NCI-H2029 treated with DMSO at 0.1 percent for 48 hours (cell line): ENCODE results near the gene TSPAN9.

ENCODE experiments used
- DNase-seq: peaks from one replicate; lab custom pipeline; 2025; lab: John Stamatoyannopoulos, UW

The TSPAN9 gene

GRCh38 chr12:3275171-3276041, 198.2 kb downstream of the TSPAN9 start:
- DNase-seq: peak; percentile 11

- no peak for DNase-seq
Observed at GRCh38 chr12:3276226-3276625, 199.0 kb downstream of the TSPAN9 start.

GRCh38 chr12:3277306-3277943, 200.2 kb downstream of the TSPAN9 start:
- DNase-seq: no peak

- DNase-seq: no peak
Observed at GRCh38 chr12:3278681-3279414, 201.7 kb downstream of the TSPAN9 start.

- no peak for DNase-seq
Observed at GRCh38 chr12:3279415-3279780, 202.2 kb downstream of the TSPAN9 start.

GRCh38 chr12:3279832-3280231, 202.7 kb downstream of the TSPAN9 start:
- no peak for DNase-seq

- no peak for DNase-seq
Observed at GRCh38 chr12:3280967-3281366, 203.8 kb downstream of the TSPAN9 start.

GRCh38 chr12:3281588-3282383, 204.6 kb downstream of the TSPAN9 start:
- DNase-seq: no peak

GRCh38 chr12:3282384-3282670, 205.1 kb downstream of the TSPAN9 start:
- DNase-seq: no peak

- no peak for DNase-seq
Observed at GRCh38 chr12:3283137-3283680, 206.0 kb downstream of the TSPAN9 start.

GRCh38 chr12:3284405-3284804, 207.2 kb downstream of the TSPAN9 start:
- DNase-seq: no peak

- no peak for DNase-seq
Observed at GRCh38 chr12:3285570-3285969, 208.4 kb downstream of the TSPAN9 start.

- no peak for DNase-seq
Observed at GRCh38 chr12:3288690-3289089, 211.5 kb downstream of the TSPAN9 start.

GRCh38 chr12:3289702-3290101, 212.5 kb downstream of the TSPAN9 start:
- no peak for DNase-seq

GRCh38 chr12:3291939-3292338, 214.8 kb downstream of the TSPAN9 start:
- no peak for DNase-seq

GRCh38 chr12:3292677-3293412, 215.7 kb downstream of the TSPAN9 start:
- no peak for DNase-seq

GRCh38 chr12:3293446-3294161, 216.4 kb downstream of the TSPAN9 start:
- no peak for DNase-seq

GRCh38 chr12:3294481-3294911, 217.3 kb downstream of the TSPAN9 start:
- DNase-seq: no peak

- no peak for DNase-seq
Observed at GRCh38 chr12:3295225-3295624, 218.0 kb downstream of the TSPAN9 start.

- no peak for DNase-seq
Observed at GRCh38 chr12:3295646-3296408, 218.6 kb downstream of the TSPAN9 start.
